ENCODE measurements around the gene GPX4. TPM values are rescaled to one million over a fixed set of nuclear protein-coding genes. Genes with fewer than 3 reads are reported as not detected.

The GPX4 gene
- total RNA-seq (100 to 1,000 TPM; 244 to 405 (median 299) TPM), polyA plus RNA-seq (100 to 1,000 TPM; 461 to 487 TPM)
- long read RNA-seq, donor 1, transcript GPX4-201 (7 exons, 919 nt): major isoform, 166 of 265 reads
- long read RNA-seq, donor 1, transcript GPX4-204 (6 exons, 536 nt): minor isoform, 9 of 265 reads
- long read RNA-seq, donor 1, partial matches to known transcripts: 59 of 265 reads
- long read RNA-seq, donor 1, other reads (novel, unspliced or antisense): 27 of 265 reads
- long read RNA-seq, donor 2, transcript GPX4-201 (7 exons, 919 nt): major isoform, 160 of 288 reads
- long read RNA-seq, donor 2, transcript GPX4-204 (6 exons, 536 nt): minor isoform, 10 of 288 reads
- long read RNA-seq, donor 2, partial matches to known transcripts: 74 of 288 reads
- long read RNA-seq, donor 2, other reads (novel, unspliced or antisense): 41 of 288 reads
- long read RNA-seq, donor 3, transcript GPX4-201 (7 exons, 919 nt): major isoform, 35 of 50 reads
- long read RNA-seq, donor 3, partial matches to known transcripts: 8 of 50 reads
- long read RNA-seq, donor 3, other reads (novel, unspliced or antisense): 2 of 50 reads

- no peaks in the 10 kb centered on the region for H3K27me3 ChIP-seq
- peaks cover 0 to 36% (median 19%) of the 10 kb centered on the region in 9 donors for H3K36me3 ChIP-seq
- H3K4me3 ChIP-seq: peak within 1 kb of the TSS; percentile 40 to 96 (median 82)
- H3K27ac ChIP-seq: peak within 1 kb of the TSS; percentile 88 to 100 (median 98)
- 0% methylated on average over 57 to 75 of the region's 75 CpGs for WGBS, 2 donors
- peaks cover 30 to 78% (median 66%) of the 10 kb centered on the region in 9 donors for H3K4me1 ChIP-seq
- peaks cover 0 to 11% (median 0%) of the 10 kb centered on the region in 11 donors for H3K9me3 ChIP-seq
- intact Hi-C loops (cut with DNase I): loop anchor here in 5 of 10 donors (2.0 to 5.0 kb wide), 4 partner anchors 77 to 138 kb away; partner anchors contain the start of genes RNU6-2 (in 4 of the 5), TMEM259 (in 4 of the 5), ATP5F1D (in 1 of the 5) and CNN2 (in 1 of the 5)
- peak; percentile 82 to 92 (median 90) for ATAC-seq
- DNase-seq: peak; percentile 99
- TF ChIP-seq, protein P1, sequence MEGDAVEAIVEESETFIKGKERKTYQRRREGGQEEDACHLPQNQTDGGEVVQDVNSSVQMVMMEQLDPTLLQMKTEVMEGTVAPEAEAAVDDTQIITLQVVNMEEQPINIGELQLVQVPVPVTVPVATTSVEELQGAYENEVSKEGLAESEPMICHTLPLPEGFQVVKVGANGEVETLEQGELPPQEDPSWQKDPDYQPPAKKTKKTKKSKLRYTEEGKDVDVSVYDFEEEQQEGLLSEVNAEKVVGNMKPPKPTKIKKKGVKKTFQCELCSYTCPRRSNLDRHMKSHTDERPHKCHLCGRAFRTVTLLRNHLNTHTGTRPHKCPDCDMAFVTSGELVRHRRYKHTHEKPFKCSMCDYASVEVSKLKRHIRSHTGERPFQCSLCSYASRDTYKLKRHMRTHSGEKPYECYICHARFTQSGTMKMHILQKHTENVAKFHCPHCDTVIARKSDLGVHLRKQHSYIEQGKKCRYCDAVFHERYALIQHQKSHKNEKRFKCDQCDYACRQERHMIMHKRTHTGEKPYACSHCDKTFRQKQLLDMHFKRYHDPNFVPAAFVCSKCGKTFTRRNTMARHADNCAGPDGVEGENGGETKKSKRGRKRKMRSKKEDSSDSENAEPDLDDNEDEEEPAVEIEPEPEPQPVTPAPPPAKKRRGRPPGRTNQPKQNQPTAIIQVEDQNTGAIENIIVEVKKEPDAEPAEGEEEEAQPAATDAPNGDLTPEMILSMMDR (IDR thresholded peaks at IDR 0.05): no peak
Observed at GRCh38 chr19:1103708-1104310, at the start of gene GPX4. GPX4 (plus strand) TSS chr19:1103994; CDS start chr19:1104044, 50 bp downstream.

- TF ChIP-seq, protein P1 (IDR thresholded peaks at IDR 0.05): no peak
- intact Hi-C loops (cut with DNase I): no loop called here
- H3K4me1 ChIP-seq: no peaks in the 10 kb centered on the region
- H3K36me3 ChIP-seq: peaks cover 0 to 36% (median 0%) of the 10 kb centered on the region in 9 donors
- no peak overlapping the region for H3K27ac ChIP-seq
- DNase-seq (no peak), ATAC-seq (no peak)
- 92 to 93% methylated on average over 27 to 28 of the region's 28 CpGs for WGBS, 2 donors
- peaks cover 0 to 51% (median 32%) of the 10 kb centered on the region in 11 donors for H3K9me3 ChIP-seq
- H3K27me3 ChIP-seq: no peaks in the 10 kb centered on the region
- H3K4me3 ChIP-seq: no peak overlapping the region
Observed at GRCh38 chr19:1054102-1055027, 49.4 kb upstream of the GPX4 start.

DNA sequence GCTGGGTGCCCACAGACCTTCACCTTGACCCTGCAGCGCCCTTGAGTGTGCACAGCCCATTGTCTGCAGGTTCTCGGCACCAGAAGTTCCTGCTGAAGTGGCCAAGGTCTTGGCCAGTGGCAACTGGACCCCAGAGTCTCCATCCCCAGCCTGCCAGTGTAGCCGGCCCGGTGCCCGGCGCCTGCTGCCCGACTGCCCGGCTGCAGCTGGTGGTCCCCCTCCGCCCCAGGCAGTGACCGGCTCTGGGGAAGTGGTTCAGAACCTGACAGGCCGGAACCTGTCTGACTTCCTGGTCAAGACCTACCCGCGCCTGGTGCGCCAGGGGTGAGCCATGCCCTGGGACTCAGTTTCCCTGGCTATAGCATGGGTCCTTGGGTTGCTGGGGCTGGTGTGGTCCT is 48.8 kb upstream of the GPX4 start:
- DNase-seq: no peak
- Histone ChIP-seq H3K27ac (no peak overlapping the region), H3K27me3 (no peaks in the 10 kb centered on the region), H3K4me3 (no peak overlapping the region), H3K36me3 (peaks cover 0 to 39% (median 0%) of the 10 kb centered on the region in 9 donors), H3K4me1 (no peaks in the 10 kb centered on the region), H3K9me3 (peaks cover 0 to 57% (median 34%) of the 10 kb centered on the region in 11 donors)
- TF ChIP-seq, protein P1 (IDR thresholded peaks at IDR 0.05): no peak
- intact Hi-C loops (cut with DNase I): no loop called here
- no peak for ATAC-seq
- WGBS, 2 donors: 96 to 99% methylated on average over 14 of the region's 14 CpGs

Data from heart right ventricle (tissue), 16 donors.